SU-DHL-6 (cell line): ENCODE results near the gene MCOLN2.
"Not testable (repeated sequence)": the region's sequence is repeated elsewhere in the genome, so short reads cannot be mapped to it uniquely, and the experiment has no call there.

Source experiments
- H2AFZ ChIP-seq: fragments of 200-600 bp; sonication (generic); 2 replicates; pipeline ENCODE4 v1.6.1; 2014; ENCODE audit warnings: low read depth, mild to moderate bottlenecking, moderate library complexity, mixed read lengths, antibody characterized with exemption, low read length; ENCODE audit not compliant: severe bottlenecking
- H3F3A ChIP-seq: fragments of 200-600 bp; shearing (Covaris generic); 2 replicates; pipeline ENCODE4 v1.6.0; 2016; ENCODE audit warnings: antibody characterized with exemption, mild to moderate bottlenecking; ENCODE audit not compliant: insufficient read depth
- H3K27ac ChIP-seq: fragments of 200-600 bp; sonication (generic); 2 replicates; pipeline ENCODE4 v1.5.1; 2016; ENCODE audit warnings: low read depth, mild to moderate bottlenecking, low read length, moderate library complexity, mixed read lengths
- H3K27me3 ChIP-seq: fragments of 200-600 bp; sonication (generic), shearing (Covaris generic); 2 replicates; pipeline ENCODE4 v1.6.0; 2014; ENCODE audit warnings: mild to moderate bottlenecking, low read length
- H3K36me3 ChIP-seq: fragments of 200-600 bp; sonication (generic); 2 replicates; pipeline ENCODE4 v1.6.1; 2014; ENCODE audit warnings: mild to moderate bottlenecking, low read length, mixed read lengths
- H3K4me2 ChIP-seq: fragments of 300-600, 200-600 bp; shearing (Covaris generic), sonication (generic); 2 replicates; pipeline ENCODE4 v1.6.0; 2014; ENCODE audit warnings: low read length, low read depth, mild to moderate bottlenecking; ENCODE audit not compliant: poor library complexity, severe bottlenecking
- H3K4me3 ChIP-seq: fragments of 200-600 bp; sonication (generic); 2 replicates; pipeline ENCODE4 v1.5.1; 2014; ENCODE audit warnings: antibody characterized with exemption, low read length, mild to moderate bottlenecking, mixed read lengths; ENCODE audit not compliant: insufficient read depth, poor library complexity, severe bottlenecking
- H3K79me2 ChIP-seq: fragments of 200-600 bp; sonication (generic); 2 replicates; pipeline ENCODE4 v1.6.1; 2014; ENCODE audit warnings: mild to moderate bottlenecking, low read length, moderate library complexity; ENCODE audit not compliant: insufficient read depth
- H3K9ac ChIP-seq: fragments of 200-600 bp; sonication (generic); 2 replicates; pipeline ENCODE4 v1.7.0; 2014; ENCODE audit warnings: mild to moderate bottlenecking, low read length
- H3K9me2 ChIP-seq: fragments of 200-600 bp; sonication (generic); replicated peaks from 2 replicates; pipeline ENCODE4 v1.6.1; 2014; ENCODE audit warnings: low read length; ENCODE audit not compliant: insufficient read depth
- H3K9me3 ChIP-seq: fragments of 200-600 bp; sonication (generic); 2 replicates; pipeline ENCODE4 v1.6.1; 2014; ENCODE audit warnings: low read length, mixed read lengths; ENCODE audit not compliant: insufficient read depth
- H4K20me1 ChIP-seq: fragments of 200-600 bp; sonication (generic); 2 replicates; pipeline ENCODE4 v1.6.1; 2014; ENCODE audit warnings: low read depth, mild to moderate bottlenecking, antibody characterized with exemption, low read length, moderate library complexity, mixed read lengths
- CTCF ChIP-seq: fragments of 200-600 bp; sonication (generic); IDR thresholded peaks from one replicate; pipeline ENCODE4 v1.5.1; 2017; ENCODE audit warnings: antibody characterized with exemption, mild to moderate bottlenecking, low read length, moderate library complexity; ENCODE audit not compliant: insufficient read depth, poor library complexity, severe bottlenecking
- EZH2phosphoT487 ChIP-seq: fragments of 200-600 bp; sonication (generic), shearing (Covaris generic); conservative IDR thresholded peaks from 2 replicates; pipeline ENCODE4 v1.6.1; 2018; ENCODE audit warnings: mild to moderate bottlenecking, antibody characterized with exemption, low read length, moderate library complexity, mixed read lengths

Gene MCOLN2

GRCh38 chr1:84995484-84996334 is 1.2 kb downstream of the MCOLN2 start:
- TF ChIP-seq EZH2phosphoT487: no peak
- no peak for TF ChIP-seq CTCF
- H2AFZ ChIP-seq: peak overlapping the region; percentile 70
- peak overlapping the region; percentile 73 for H3K9ac ChIP-seq
- peak overlapping the region; percentile 83 for H3K4me3 ChIP-seq
- H3K79me2 ChIP-seq: peaks cover 48% of the 10 kb centered on the region
- no peaks in the 10 kb centered on the region for H3K9me3 ChIP-seq
- H3F3A ChIP-seq: peaks cover 10% of the 10 kb centered on the region; the same call in 1 of the 2 replicates
- H3K27ac ChIP-seq: peak overlapping the region; percentile 88
- H3K4me2 ChIP-seq: peak overlapping the region; percentile 99
- no peaks in the 10 kb centered on the region for H3K36me3 ChIP-seq
- no peaks in the 10 kb centered on the region for H4K20me1 ChIP-seq
- no peaks in the 10 kb centered on the region for H3K9me2 ChIP-seq
- H3K27me3 ChIP-seq: no peaks in the 10 kb centered on the region

GRCh38 chr1:84991097-84991920 is 5.6 kb downstream of the MCOLN2 start:
- H3K9me3 ChIP-seq: no peaks in the 10 kb centered on the region
- no peak overlapping the region for H3K9ac ChIP-seq
- H3F3A ChIP-seq: peaks cover 17% of the 10 kb centered on the region; the same call in 1 of the 2 replicates
- H4K20me1 ChIP-seq: no peaks in the 10 kb centered on the region
- no peak overlapping the region for H2AFZ ChIP-seq
- H3K27me3 ChIP-seq: no peaks in the 10 kb centered on the region
- H3K9me2 ChIP-seq: no peaks in the 10 kb centered on the region
- H3K36me3 ChIP-seq: no peaks in the 10 kb centered on the region; the same call in 1 of the 2 replicates
- H3K27ac ChIP-seq: no peak overlapping the region
- H3K4me3 ChIP-seq: no peak overlapping the region
- no peak for TF ChIP-seq CTCF
- no peak for TF ChIP-seq EZH2phosphoT487
- peak overlapping the region; percentile 17 for H3K4me2 ChIP-seq
- peaks cover 72% of the 10 kb centered on the region for H3K79me2 ChIP-seq

GRCh38 chr1:84988588-84988987 is 8.3 kb downstream of the MCOLN2 start:
- TF ChIP-seq EZH2phosphoT487 (no peak), CTCF (no peak)
- Histone ChIP-seq H3F3A (0 out of 2 replicates have a peak, but pooled peaks cover 7% of the 10 kb centered on the region), H3K27ac (peak overlapping the region; percentile 22; the same call in 1 of the 2 replicates), H3K4me2 (peak overlapping the region; percentile 32), H3K36me3 (peaks cover 4% of the 10 kb centered on the region; the same call in 1 of the 2 replicates), H3K4me3 (no peak overlapping the region), H4K20me1 (no peaks in the 10 kb centered on the region), H3K9me3 (no peaks in the 10 kb centered on the region), H3K9me2 (no peaks in the 10 kb centered on the region), H3K9ac (no peak overlapping the region), H2AFZ (no peak overlapping the region), H3K79me2 (peaks cover 75% of the 10 kb centered on the region), H3K27me3 (no peaks in the 10 kb centered on the region)

- not testable (repeated sequence) for H3F3A ChIP-seq, H3K9ac ChIP-seq, H3K9me2 ChIP-seq, H3K9me3 ChIP-seq, H3K27ac ChIP-seq, H3K4me3 ChIP-seq, H3K27me3 ChIP-seq, H3K36me3 ChIP-seq, H3K4me2 ChIP-seq, H2AFZ ChIP-seq, H4K20me1 ChIP-seq
- H3K79me2 ChIP-seq: peaks cover 68% of the 10 kb centered on the region
Observed at GRCh38 chr1:84986561-84986960, 10.4 kb downstream of the MCOLN2 start.
